Myocyte (in vitro differentiated cells): ENCODE data around the gene MAP7D3. TPM values are rescaled to one million over a fixed set of nuclear protein-coding genes. Genes with fewer than 3 reads are reported as not detected.
"Not testable (repeated sequence)": the region's sequence is repeated elsewhere in the genome, so short reads cannot be mapped to it uniquely, and the experiment has no call there.

Experiments used
- DNase-seq: peaks from one replicate; pipeline ENCODE4 v3.0.0-alpha.2; 2012; ENCODE audit warnings: low read depth
- polyA plus RNA-seq: library from polyadenylated mRNA; unstranded; fragments of >200 nt; gene quantifications from one replicate; pipeline ENCODE4 v1.2.1, GENCODE V29; 2012; ENCODE audit warnings: missing spikeins
- total RNA-seq: library from RNA; depleted of rRNA; stranded (reverse); fragments of >200 nt; gene quantifications from 2 replicates; pipeline ENCODE4 v1.2.3, GENCODE V29; 2014

The MAP7D3 gene, protein sequence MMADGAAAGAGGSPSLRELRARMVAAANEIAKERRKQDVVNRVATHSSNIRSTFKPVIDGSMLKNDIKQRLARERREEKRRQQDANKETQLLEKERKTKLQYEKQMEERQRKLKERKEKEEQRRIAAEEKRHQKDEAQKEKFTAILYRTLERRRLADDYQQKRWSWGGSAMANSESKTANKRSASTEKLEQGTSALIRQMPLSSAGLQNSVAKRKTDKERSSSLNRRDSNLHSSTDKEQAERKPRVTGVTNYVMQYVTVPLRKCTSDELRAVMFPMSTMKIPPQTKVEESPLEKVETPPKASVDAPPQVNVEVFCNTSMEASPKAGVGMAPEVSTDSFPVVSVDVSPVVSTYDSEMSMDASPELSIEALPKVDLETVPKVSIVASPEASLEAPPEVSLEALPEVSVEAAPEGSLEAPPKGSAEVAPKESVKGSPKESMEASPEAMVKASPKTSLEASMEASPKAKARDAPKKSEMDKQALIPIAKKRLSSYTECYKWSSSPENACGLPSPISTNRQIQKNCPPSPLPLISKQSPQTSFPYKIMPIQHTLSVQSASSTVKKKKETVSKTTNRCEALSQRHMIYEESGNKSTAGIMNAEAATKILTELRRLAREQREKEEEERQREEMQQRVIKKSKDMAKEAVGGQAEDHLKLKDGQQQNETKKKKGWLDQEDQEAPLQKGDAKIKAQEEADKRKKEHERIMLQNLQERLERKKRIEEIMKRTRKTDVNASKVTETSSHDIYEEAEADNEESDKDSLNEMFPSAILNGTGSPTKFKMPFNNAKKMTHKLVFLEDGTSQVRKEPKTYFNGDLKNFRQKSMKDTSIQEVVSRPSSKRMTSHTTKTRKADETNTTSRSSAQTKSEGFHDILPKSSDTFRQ
- 11.0 and 14.3 TPM in 2 replicates for total RNA-seq
- 6.6 TPM for polyA plus RNA-seq

DNA sequence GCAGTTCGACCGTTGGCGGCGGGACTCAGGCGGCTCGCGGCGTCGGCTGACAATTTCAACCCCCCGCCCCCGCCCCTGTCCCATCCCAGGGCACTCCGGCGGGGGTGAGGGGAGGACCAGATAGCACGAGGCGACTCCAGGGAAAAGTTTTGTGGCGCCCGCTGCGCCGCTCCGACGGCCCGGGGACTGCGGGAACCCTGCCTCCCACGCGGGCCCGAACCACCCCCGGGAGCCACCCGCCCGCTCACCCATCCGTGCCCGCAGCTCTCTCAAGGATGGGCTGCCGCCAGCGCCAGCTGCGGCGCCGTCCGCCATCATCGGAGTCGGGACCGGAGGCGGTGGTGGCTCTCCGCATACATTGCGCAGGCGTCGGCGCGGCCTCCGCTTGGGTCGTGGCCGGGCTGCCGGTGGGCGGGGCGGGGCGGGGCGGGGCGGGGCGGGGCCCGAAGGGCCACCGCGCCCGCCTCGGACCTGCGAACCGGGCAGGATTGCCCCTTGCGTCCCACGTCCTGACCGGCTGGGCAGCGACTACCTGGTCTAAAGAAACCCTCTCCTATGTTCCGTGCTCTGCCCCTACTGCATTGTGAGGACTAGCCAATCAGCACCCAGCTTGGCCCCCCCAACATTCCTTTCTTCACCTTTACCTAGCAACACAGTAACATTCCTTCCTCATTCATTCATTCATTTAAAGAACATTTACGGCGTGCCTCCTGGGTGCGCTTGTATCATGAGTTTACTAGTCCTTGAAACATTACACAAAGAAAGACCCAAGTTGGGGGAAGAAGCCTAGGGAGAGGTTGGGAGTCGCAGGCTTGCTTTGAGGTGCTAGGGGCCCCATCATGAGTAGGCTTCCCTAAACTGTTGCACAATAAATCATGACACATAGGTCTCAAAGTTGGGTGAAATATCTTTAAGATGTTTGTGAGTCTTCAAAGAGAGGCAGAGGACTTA is at the start of gene MAP7D3:
TSS of gene MAP7D3 (minus strand) at position 360 of the 951 bp plus-strand sequence. CDS start at position 318, 42 bp downstream.
- DNase-seq = peak; percentile 61

DNA sequence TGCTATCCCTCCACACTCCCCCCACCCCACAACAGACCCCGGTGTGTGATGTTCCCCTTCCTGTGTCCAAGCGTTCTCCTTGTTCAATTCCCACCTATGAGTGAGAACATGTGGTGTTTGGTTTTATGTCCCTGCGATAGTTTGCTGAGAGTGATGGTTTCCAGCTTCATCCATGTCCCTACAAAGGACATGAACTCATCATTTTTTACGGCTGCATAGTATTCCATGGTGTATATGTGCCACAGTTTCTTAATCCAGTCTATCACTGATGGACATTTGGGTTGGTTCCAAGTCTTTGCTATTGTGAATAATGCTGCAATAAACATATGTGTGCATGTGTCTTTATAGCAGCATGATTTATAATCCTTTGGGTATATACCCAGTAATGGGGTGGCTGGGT is 49.5 kb upstream of the MAP7D3 start, which contains the start of gene ADGRG4:
TSS of gene ADGRG4 (plus strand) at position 243 of the 400 bp plus-strand sequence. CDS start 7,815 bp downstream, outside the sequence.
- DNase-seq = not testable (repeated sequence)

DNA sequence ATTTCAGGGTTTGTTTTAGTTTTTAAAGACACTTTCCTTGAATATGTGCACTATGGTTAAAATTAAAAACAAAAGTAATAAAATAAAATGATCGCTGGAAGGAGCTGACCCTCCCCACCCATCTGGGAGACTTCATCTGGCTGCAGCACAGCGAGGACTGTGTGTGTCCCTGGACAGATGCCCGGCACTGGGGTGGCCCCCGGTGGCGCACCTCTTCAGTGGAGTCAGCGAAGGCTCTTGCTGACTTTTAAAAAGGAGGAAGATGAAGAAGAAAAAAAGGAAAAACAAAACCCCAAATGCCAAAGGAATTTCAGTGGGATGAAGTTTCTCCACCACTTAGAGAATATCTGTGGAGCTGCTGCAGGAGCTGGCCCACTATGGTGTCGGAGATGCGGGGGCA is 44.2 kb upstream of the MAP7D3 start:
- DNase-seq = no peak

DNA sequence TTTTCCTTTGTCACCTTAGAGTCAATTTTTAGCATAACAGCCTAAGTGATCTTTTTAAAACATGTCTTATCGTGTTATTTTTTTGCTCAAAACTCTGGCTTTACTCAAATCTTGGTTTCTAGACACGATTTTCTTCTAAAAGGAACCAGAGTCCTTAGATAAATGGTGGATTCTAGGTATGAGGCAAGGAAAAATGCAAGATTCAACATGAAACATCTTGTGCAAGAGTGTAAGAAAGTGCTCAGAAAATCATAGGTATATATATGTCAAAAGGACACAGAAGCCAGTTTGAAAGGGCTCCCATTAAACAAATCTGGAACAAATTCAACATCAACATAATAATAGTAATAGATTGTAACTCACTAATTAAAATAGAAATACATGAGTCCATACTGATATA is 41.5 kb upstream of the MAP7D3 start:
- no peak for DNase-seq

DNA sequence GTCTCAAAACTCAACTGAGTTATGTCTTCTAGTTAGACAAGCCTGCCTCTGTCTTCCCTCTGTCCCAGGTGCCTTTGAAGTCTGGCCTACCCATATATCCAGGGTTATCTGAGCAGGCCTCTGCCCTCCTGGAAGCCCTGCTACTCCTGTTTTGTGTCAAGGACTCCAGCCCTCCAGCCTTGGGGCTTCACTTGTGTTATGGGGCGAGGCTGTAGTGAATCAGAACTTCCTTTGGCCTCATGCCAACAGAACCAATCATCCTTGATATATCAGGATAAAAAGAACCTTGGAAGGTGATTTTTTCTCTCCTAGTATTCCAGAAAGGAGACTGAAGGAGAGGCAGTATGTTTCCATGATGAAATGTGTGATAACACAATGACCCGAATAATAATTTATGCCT is 40.6 kb upstream of the MAP7D3 start:
- no peak for DNase-seq

DNA sequence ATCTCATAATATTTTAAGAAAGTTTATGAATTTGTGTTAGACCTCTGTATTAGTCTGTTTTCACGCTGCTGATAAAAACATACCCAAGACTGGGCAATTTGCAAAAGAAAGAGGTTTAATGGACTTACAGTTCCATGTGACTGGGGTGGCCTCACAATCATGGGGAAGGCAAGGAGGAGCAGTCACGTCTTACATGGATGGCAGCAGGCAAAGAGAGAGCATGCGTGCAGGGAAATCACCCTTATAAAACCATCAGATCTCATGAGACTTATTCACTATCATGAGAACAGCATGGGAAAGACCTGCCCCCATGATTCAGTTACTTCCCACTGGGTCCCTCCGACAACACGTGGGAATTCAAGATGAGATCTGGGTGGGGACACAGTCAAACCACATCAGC is 35.2 kb upstream of the MAP7D3 start:
- not testable (repeated sequence) for DNase-seq

DNA sequence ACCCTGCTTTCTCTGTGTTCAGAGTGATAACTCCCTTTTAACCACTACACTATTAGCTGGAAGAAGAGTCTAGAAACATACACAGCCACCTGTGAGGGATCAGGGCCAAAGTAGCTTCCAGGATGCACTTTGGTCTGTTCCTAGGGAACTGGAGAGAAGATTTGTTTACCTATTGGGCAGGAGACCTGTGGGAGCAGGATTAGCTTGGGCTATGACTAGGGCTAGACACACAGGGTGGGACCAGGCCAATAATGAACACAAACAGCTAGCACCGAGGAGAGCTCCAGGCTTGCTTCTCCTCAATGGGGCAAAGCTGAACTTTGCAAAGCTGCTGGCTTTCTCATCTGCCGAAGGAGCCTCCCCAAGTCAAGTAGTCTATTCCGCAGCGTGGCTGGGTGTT is 24.4 kb upstream of the MAP7D3 start:
- no peak for DNase-seq

DNA sequence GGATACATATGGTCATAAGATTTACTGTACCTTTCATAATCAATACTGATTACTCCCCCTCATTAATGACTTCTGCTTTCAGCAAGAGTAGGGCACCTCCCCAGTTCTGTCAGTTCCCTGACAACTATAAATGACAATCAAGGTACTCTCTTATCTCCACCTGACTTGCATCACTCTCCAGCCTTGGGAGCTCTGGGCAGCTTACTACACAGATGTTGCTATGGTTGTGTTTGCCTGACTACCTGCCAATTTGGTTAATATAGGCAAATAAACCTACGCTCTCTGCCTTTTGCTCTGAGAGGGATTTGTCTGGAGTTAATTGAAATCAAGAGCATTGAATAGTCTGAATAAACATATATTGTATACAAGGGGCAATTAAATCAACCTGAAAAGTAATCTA is 22.8 kb upstream of the MAP7D3 start:
- no peak for DNase-seq

DNA sequence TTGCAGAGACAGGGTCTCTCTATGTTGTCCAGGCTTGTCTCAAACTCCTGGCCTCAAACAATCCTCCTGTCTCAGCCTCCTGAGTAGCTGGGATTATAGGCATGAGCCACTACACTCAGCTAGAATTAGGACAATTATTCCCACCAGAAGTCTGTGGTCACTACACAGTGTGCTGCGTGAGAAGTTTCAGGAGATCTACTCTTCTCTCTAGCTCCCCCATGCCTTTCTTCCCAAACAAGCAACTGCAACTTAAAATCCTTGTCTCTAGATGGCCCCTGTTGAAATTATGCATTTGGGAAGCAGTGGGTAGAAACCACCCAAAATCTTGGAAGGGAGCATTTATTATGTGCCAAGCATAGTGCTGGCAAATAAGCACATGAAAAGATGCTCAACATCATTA is 21.1 kb upstream of the MAP7D3 start:
- peak; percentile 25 for DNase-seq

DNA sequence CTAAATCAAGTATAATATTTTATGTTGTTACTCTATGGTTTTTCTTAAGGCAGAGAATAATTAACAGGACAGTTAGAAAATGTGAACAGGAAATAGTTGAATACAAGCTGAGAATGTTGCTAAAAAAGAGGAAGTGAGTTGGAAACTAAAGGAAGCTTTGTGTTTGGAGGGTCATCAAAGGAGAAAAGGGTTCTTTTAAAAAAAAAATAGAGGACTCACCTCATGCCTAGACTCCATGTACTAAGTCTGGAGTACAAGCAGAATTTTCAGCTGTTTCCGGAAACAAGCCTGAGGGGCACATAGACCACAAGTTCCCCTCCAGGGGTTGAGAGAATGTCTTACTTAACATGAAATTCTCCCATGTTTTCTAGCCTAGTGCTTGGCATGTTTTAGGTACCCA is 20.1 kb upstream of the MAP7D3 start:
- DNase-seq = no peak

DNA sequence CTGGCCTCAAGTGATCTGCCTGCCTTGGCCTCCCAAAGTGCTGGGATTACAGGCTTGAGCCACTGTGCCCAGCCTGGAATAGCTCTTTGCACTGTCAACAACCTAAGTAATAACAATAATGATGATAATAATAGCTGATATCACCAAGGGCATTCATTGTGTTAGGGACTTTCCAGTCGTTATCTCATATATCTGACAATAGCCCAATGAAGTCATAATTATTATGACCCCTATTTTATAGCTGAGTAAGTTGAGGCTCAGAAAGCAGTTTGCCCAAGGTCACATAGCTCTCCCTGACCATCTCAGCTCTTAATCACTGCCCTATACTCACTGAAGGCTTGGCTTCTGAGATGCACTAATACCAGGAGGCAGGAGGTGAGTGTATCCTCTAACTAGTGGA is 18.7 kb upstream of the MAP7D3 start:
- DNase-seq = no peak

DNA sequence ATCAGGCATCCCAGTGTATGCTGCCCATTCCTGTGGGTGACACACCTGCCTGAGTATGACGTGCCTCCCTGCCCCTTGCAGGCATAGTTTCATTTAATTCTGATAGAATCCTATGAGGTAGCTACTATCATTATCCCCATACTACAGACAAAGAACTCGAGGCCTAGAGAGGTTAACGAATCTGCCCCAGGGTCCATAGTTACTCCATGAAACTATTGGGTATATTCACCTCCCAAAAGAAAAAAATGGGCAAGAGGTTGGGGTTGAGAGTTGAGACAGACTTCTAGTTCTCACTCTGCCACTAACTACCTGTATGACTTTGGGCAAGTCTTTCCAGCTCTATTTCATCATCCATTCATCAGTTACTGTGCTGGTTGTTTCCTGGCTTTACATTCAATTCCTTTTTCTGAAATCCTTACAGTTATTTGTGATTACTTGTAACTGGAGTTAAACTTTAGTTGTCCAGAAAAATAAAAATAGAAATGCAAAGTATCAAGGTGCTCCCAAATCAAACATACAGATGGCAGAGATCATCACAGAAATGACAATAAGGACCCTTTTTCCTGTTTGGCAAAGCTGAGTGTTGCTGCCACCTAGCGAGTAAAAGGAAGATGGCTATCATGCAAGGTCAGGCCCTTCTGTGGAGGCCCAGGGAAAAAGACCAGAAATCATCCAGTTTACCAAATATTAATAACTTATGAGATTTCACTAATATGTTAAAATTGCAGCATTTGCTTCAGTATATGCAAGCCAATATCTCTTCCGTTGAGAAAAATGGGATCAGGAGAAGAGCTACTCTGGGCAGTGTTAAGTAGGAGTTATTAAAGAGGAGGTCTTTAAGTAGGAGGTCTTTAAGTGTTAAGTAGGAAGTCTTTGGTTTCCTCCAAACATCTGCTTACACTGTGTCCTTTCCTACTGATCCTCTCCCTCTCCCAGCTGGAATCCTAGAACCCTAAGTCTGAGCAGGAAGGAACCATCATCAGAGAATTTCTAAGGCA is 17.1 kb upstream of the MAP7D3 start:
- peak; percentile 45 for DNase-seq

DNA sequence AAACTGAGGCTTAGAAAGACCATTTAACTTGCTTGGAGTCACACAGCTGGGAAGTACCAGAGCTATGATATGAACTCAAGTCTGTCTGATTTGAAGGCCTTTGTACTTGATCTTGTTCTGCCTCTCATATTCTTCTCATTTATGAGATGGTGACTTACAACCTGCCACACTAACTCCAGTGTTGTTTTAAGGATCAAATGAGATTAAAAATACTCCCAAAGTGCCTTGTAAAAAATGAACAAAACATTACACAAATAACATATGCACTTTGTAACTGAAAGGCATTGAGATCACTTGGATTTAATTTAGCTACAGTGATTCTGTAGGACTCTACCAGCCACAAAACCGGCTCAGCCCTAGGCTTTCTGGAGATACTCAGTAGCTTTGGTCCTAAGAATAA is 15.6 kb upstream of the MAP7D3 start:
- DNase-seq = no peak

DNA sequence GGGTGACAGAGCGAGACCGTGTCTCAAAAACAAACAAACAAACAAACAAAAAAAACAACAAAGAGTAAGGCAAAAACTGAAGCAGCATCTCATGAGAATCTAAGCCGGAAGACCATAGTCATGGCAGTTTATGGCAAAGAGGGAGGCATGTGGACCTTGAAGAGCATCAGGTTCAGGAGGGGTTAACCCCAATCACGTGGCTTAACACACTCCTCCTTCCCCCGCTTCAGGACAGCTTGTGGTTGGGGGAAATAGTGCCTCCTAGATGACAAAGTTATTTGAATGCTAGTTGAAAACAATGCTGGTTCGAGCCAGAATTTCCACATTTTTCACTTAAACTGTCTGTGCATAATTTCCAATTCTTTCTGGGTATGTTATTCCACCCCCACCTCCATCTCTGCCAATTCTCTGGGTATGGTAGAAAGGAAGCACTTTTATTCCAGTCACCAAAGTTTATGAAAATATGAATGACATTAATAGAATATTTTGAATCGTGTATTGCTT is 11.7 kb upstream of the MAP7D3 start:
- DNase-seq = no peak

DNA sequence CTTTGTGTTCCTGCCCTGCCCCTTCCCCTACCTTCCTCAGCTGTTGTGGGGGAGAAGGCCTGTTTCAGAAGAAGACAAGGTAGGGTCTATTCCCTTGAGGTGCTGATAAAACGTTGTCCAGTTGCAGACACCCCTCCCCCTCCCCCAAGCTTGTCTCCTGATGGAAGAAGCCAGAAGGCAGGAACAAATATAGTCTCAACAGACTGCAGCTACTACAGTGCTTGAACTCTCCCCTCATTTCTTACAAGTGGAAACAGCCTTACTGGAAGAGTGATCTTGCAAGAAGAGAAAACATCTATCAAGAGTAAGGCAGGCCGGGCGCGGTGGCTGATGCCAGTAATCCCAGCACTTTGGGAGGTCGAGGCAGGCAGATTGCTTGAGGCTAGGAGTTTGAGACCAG is 11.0 kb upstream of the MAP7D3 start:
- DNase-seq = no peak

DNA sequence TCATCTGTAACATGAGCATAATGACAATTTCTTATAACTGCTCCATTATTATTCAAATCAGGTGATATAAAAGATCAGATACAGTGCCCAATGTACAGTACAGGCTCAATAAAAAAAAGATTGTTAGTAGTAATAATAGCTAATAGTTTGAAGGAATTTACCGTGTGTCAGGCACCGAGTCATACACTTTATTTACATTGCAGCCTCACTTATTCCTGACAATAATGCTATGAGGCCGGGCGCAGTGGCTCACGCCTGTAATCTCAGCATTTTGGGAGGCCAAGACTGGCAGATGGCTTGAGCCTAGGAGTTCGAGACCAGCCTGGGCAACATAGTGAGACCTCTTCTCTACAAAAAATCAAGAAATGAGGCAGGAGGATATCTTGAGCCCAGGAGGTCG is 10.1 kb upstream of the MAP7D3 start:
- no peak for DNase-seq

DNA sequence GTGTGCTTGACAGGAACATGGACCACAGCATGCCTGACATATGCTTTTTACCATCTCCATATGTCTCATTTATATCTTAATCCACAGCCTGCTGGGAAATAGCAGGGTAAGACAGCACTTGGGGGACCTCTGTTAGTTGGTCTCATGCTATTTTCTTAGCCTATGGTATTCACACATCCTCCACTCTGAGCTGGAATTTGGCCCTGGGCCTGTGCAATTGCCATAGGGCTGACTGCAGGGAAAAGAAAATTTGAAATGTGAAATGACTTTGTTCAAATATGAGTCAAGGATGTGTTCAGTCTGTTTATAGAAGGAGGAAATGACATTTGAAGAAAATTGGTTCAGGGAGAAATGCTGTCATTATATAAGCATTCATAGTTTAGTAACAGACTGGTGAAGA is 9.6 kb upstream of the MAP7D3 start:
- DNase-seq = no peak

DNA sequence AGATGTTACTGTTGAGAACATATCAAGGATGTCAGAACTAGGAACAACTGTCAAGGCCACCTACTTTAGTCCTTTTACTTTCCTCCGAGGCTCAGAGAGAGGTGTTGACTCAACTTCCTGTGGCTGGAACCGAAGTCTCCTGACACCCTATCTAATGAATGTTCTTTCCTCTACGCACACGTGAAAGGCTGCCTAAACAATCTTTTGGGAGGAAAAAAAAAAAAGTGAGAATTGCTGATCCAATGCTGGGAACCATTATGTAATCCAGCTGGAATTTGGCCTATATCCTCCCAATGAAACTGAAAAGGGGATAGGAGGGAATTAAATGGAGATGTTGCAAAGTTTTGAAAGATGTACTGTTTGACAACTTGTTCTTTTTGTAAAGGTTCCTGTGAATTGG is 8.3 kb upstream of the MAP7D3 start:
- no peak for DNase-seq

DNA sequence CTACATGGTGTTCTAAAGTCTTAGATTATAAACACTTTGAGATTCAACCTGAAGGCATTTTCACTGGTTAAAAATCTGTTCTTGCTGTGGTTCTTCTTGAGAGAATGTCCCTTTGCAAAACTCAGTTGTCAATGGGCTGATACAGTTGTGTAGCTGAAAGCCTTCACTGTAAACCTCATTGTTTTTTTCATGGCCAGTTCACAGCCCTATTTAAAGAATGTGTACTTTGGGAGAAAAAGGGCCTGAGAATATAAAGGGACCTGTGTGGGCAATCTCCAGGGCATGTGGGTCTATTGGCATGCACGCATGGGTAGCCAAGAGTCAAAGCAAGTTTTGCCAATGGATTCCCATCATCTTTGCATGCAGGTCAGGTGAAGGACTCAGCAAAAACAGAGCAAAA is 7.8 kb upstream of the MAP7D3 start:
- no peak for DNase-seq

DNA sequence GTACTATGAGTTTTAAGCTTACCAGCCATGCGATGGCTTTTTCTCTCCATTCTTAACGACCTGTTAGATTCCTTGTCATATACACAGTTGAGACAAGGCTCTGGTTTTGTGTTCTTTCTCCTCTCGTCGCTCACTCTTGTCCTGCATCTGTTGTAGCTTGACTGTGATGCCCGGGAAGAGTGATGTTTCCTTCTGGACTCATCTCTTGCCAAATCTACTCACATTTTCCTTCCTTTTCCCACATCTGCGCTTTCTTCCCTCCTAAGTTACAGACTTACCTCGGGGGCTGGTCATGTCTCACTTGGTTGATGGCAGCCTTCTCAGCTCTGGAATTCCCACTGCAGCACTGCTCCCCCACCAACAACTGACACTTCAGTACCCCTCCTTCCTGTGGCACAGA is 4.8 kb upstream of the MAP7D3 start:
- no peak for DNase-seq
